HepG2 (cell line): ENCODE results near the gene HTR6.

Experiments
- E2F2 ChIP-seq: sonication (generic); formaldehyde crosslinking; IDR thresholded peaks from 2 replicates; pipeline ENCODE4 v1.4.0; 2020; ENCODE audit warnings: missing genetic modification reagents, borderline replicate concordance
- EZH2 ChIP-seq: conservative IDR thresholded peaks from 2 replicates; pipeline ENCODE4 v1.6.1; 2012; ENCODE audit warnings: mild to moderate bottlenecking, low read depth, low read length, moderate library complexity
- JDP2 ChIP-seq: sonication (generic); formaldehyde crosslinking; IDR thresholded peaks from 2 replicates; pipeline ENCODE4 v1.8.1; 2022; ENCODE audit warnings: missing genetic modification reagents, borderline replicate concordance
- MATR3 ChIP-seq: sonication (generic); formaldehyde crosslinking; IDR thresholded peaks from 2 replicates; pipeline ENCODE4 v1.4.0; 2020; ENCODE audit warnings: missing genetic modification reagents
- SIX4 ChIP-seq: sonication (generic); formaldehyde crosslinking; IDR thresholded peaks from 2 replicates; pipeline ENCODE4 v1.4.0; 2020; ENCODE audit warnings: missing genetic modification reagents
- SYNCRIP ChIP-seq: fragments of 200-400 bp; formaldehyde crosslinking; IDR thresholded peaks from 2 replicates; pipeline ENCODE4 v1.6.1; 2018; ENCODE audit warnings: mild to moderate bottlenecking, low read depth, low read length; ENCODE audit not compliant: insufficient read depth
- TGIF2 ChIP-seq: IDR thresholded peaks from 2 replicates; pipeline ENCODE4 v1.6.1; 2016; ENCODE audit warnings: control low read depth, missing compliant biosample characterization

DNA sequence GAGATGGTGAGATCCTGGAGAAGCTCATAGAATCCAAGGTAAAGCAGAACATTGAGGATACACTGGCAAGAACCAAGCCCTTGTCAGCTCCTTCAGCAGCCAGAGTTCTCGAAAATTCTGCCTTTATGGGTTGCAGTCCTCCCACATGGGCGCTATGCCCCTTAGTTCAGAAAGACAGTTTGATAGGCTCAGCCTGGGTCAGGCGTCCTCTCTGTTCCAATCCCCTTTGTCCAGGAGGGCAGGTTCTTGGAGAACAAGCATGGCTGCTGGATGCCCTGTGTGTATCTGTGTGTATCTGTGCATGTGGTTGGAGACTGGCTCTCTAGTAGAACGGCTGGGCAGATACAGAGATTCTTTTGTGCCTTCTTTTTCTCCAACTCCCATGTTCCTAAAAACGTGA, 28.6 kb upstream of the HTR6 start:
- TF ChIP-seq MATR3 (CRISPR knock-in tag): no peak
- no peak for TF ChIP-seq SYNCRIP
- TF ChIP-seq SIX4: no peak
- TF ChIP-seq TGIF2 (CRISPR knock-in tag): no peak
- no peak for TF ChIP-seq EZH2
- TF ChIP-seq E2F2 (CRISPR knock-in tag): no peak
- no peak for TF ChIP-seq JDP2
